IPS DF 19.7 (cell line): Measurements from ENCODE around the gene KIF2C.
"Not testable (repeated sequence)": the region's sequence is repeated elsewhere in the genome, so short reads cannot be mapped to it uniquely, and the experiment has no call there.

Source experiments
- DNase-seq: peaks from one replicate; pipeline ENCODE4 v3.0.0-alpha.2; 2013; ENCODE audit warnings: low read depth, low spot score

The KIF2C gene

GRCh38 chr1:44812822-44813543 is 73.3 kb downstream of the KIF2C start:
- DNase-seq = no peak

- not testable (repeated sequence) for DNase-seq
Measured at GRCh38 chr1:44815926-44816325, 76.3 kb downstream of the KIF2C start.

GRCh38 chr1:44817307-44817706 is 77.7 kb downstream of the KIF2C start:
- DNase-seq = no peak
